Gastrocnemius medialis (tissue), 4 donors: Measurements from ENCODE around the gene MOB3B. TPM values are rescaled to one million over a fixed set of nuclear protein-coding genes. Genes with fewer than 3 reads are reported as not detected.

Source experiments
- ATAC-seq, 2 donors: fragments of 150-250 bp; one replicate each; pipeline ENCODE4 v1.9.1; 2016
- DNase-seq, 2 donors: peaks; one replicate each; pipeline ENCODE4 v3.0.0-alpha.2; 2019
- H3K27ac ChIP-seq, 4 donors: fragments of 200-600 bp; sonication (generic); 1 replicate in 1 of 4; 2 replicates in 3 of 4; pipeline ENCODE4 v1.5.1; 2016 to 2018; ENCODE audit warnings: mild to moderate bottlenecking in 2 of 4, moderate library complexity in 1 of 4
- H3K27me3 ChIP-seq, 3 donors: fragments of 200-600 bp; sonication (generic) in 2 of 3; 1 replicate in 1 of 3; 2 replicates in 2 of 3; pipeline versions ENCODE4 v1.5.1 to v1.6.0; 2016 to 2019; ENCODE audit warnings: mild to moderate bottlenecking in 1 of 3, moderate library complexity in 1 of 3
- H3K36me3 ChIP-seq, 2 donors: fragments of 200-600 bp; sonication (generic) in 1 of 2; one replicate each; pipeline ENCODE4 v1.5.1; 2017 to 2018
- H3K4me1 ChIP-seq, 2 donors: fragments of 200-600 bp; sonication (generic) in 1 of 2; one replicate each; pipeline ENCODE4 v1.5.1; 2016 to 2017; ENCODE audit warnings: mild to moderate bottlenecking in 2 of 2
- H3K4me3 ChIP-seq, 4 donors: fragments of 200-600 bp; sonication (generic) in 3 of 4; 1 replicate in 1 of 4; 2 replicates in 3 of 4; pipeline ENCODE4 v1.5.1; 2016 to 2019; ENCODE audit warnings: mild to moderate bottlenecking in 2 of 4
- H3K9me3 ChIP-seq, 3 donors: fragments of 200-600 bp; sonication (generic) in 2 of 3; 1 replicate in 1 of 3; 2 replicates in 2 of 3; pipeline ENCODE4 v1.5.1; 2016 to 2019
- POLR2A ChIP-seq, 2 donors: fragments of 450-650 bp; IDR thresholded peaks; one replicate each; pipeline ENCODE4 v1.6.1; 2017; ENCODE audit warnings: antibody characterized with exemption in 2 of 2, mild to moderate bottlenecking in 2 of 2, moderate library complexity in 2 of 2
- in situ Hi-C, 4 donors: fragments of 200-750 bp; cut with MboI; loops; one replicate each; pipeline versions ENCODE4 v1.15.0 to v1.8.0; 2017; ENCODE audit warnings: low sequenced_read_pairs in 4 of 4
- intact Hi-C: fragments of 100-400 bp; cut with DNase I; formaldehyde crosslinking; loops from one replicate; pipeline ENCODE4 v1.15.1; 2023; ENCODE audit warnings: low total_unique reads
- total RNA-seq, 4 donors: library from RNA; depleted of rRNA; stranded (reverse); fragments of >200 nt; gene quantifications; one replicate each; pipeline versions ENCODE4 v1.1.0 to v1.2.3, GENCODE V29; 2016
- TF ChIP-seq, protein P1 (sequence below), 5 experiments: fragments of 450-650 bp in 3 of 5; fragments of 200-600 bp in 2 of 5; sonication (generic) in 2 of 5; IDR thresholded peaks in 4 of 5; conservative IDR thresholded peaks in 1 of 5; 1 replicate in 4 of 5; 2 replicates in 1 of 5; pipeline ENCODE4 v1.5.1; 2016 to 2019; ENCODE audit warnings: antibody characterized with exemption in 5 of 5, mild to moderate bottlenecking in 3 of 5, moderate library complexity in 3 of 5

MOB3B gene
- total RNA-seq, 4 donors from 2014 or later, result 3.4 to 16.3 (median 12.7) TPM

DNA sequence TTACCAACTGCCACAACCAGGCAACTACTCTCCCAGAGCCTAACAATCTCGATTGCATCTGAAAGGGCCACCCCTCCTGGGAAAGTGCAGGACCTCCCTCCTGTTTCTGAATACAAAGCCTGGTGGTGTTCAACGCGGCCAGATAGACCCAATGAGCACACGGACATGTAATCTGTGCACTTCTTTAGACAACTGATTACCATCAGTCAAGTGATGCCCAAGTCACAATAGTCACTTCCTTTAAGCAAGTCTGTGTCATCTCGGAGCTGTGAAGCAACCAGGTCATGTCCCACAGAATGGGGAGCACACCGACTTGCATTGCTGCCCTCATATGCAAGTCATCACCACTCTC is 42.9 kb upstream of the MOB3B start:
- peak overlapping the region; percentile 95 to 100 (median 100) for H3K27ac ChIP-seq
- ATAC-seq, result peak; percentile 56 to 60
- H3K27me3 ChIP-seq, result no peaks in the 10 kb centered on the region
- no peaks in the 10 kb centered on the region for H3K9me3 ChIP-seq
- DNase-seq, result peak; percentile 46 to 58
- intact Hi-C loops (loop anchor here (2.0 to 10.0 kb wide), 7 partner anchors 24 to 628 kb away; partner anchors contain the start of genes MOB3B and PLAA), in situ Hi-C loops (loop anchor here in 3 of 4 donors (10.0 to 25.0 kb wide), 5 partner anchors 110 to 635 kb away; partner anchors contain the start of genes PLAA (in 2 of the 3) and IFT74 (in 1 of the 3))
- no peaks in the 10 kb centered on the region for H3K36me3 ChIP-seq
- TF ChIP-seq, protein P1, sequence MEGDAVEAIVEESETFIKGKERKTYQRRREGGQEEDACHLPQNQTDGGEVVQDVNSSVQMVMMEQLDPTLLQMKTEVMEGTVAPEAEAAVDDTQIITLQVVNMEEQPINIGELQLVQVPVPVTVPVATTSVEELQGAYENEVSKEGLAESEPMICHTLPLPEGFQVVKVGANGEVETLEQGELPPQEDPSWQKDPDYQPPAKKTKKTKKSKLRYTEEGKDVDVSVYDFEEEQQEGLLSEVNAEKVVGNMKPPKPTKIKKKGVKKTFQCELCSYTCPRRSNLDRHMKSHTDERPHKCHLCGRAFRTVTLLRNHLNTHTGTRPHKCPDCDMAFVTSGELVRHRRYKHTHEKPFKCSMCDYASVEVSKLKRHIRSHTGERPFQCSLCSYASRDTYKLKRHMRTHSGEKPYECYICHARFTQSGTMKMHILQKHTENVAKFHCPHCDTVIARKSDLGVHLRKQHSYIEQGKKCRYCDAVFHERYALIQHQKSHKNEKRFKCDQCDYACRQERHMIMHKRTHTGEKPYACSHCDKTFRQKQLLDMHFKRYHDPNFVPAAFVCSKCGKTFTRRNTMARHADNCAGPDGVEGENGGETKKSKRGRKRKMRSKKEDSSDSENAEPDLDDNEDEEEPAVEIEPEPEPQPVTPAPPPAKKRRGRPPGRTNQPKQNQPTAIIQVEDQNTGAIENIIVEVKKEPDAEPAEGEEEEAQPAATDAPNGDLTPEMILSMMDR (IDR thresholded peaks at IDR 0.05 in 4 of 5, conservative IDR thresholded peaks at IDR 0.05 in 1 of 5), result no peak
- peak in 1 of 2 donors; percentile 27 for TF ChIP-seq POLR2A (IDR thresholded peaks at IDR 0.05)
- peaks cover 17 to 19% of the 10 kb centered on the region in 2 donors for H3K4me1 ChIP-seq
- H3K4me3 ChIP-seq, result peak overlapping the region; percentile 84 to 99 (median 92)

DNA sequence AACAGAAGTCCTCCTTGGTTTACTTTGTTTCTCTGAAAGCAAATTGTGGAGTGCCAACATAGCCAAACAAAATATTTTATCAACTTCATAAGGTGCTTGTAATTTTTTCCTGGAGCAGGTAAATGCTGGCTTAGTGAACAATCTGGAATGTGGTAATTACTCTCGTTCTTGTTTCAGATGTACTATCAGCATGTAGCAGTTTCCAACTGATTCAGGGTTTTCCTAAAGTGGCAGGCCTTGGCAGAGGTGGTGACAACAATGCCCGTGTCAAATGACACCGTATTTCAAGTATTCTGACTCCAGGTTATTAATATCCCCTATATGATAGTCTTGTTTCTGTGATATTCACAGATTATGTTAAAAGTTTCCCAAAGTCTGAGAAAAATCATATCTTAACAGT is 42.4 kb upstream of the MOB3B start:
- no peak for DNase-seq
- intact Hi-C loops, result loop anchor here (2.0 to 10.0 kb wide), 7 partner anchors 23 to 627 kb away; partner anchors contain the start of genes MOB3B and PLAA
- TF ChIP-seq, protein P1 (IDR thresholded peaks at IDR 0.05 in 4 of 5, conservative IDR thresholded peaks at IDR 0.05 in 1 of 5), result no peak
- no peak for TF ChIP-seq POLR2A (IDR thresholded peaks at IDR 0.05)
- Histone ChIP-seq H3K27me3 (no peaks in the 10 kb centered on the region), H3K27ac (peak overlapping the region; percentile 95 to 100 (median 100)), H3K9me3 (no peaks in the 10 kb centered on the region), H3K36me3 (no peaks in the 10 kb centered on the region), H3K4me1 (peaks cover 17 to 19% of the 10 kb centered on the region in 2 donors), H3K4me3 (peak overlapping the region; percentile 84 to 99 (median 92))
- in situ Hi-C loops, result loop anchor here in 3 of 4 donors (10.0 to 25.0 kb wide), 5 partner anchors 110 to 635 kb away; partner anchors contain the start of genes PLAA (in 2 of the 3) and IFT74 (in 1 of the 3)
- no peak for ATAC-seq

DNA sequence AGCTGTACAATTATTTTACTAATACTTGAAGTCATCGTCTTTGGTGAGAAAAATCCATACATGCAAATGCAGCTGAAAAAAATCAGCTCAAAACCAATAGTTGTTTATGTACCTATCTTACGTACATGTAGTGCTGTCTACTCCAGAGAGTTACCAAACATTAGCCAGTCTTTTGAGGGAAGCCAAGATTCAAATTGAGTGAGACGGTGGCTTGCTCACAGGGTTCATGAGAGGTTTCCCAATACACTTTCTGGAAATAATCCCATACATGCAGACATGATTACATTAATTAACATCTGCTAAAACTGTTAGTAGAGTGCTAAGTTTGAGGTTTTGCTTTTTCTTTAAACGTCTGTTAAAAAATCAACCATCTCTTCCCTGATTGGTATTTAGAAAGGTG is 41.4 kb upstream of the MOB3B start:
- H3K9me3 ChIP-seq, result no peaks in the 10 kb centered on the region
- no peaks in the 10 kb centered on the region for H3K27me3 ChIP-seq
- peaks cover 0 to 9% of the 10 kb centered on the region in 2 donors for H3K36me3 ChIP-seq
- H3K4me1 ChIP-seq, result peaks cover 17 to 19% of the 10 kb centered on the region in 2 donors
- in situ Hi-C loops, result loop anchor here in 3 of 4 donors (10.0 to 25.0 kb wide), 5 partner anchors 109 to 634 kb away; partner anchors contain the start of genes PLAA (in 2 of the 3) and IFT74 (in 1 of the 3)
- no peak for DNase-seq
- H3K4me3 ChIP-seq, result no peak overlapping the region
- intact Hi-C loops, result loop anchor here (5.0 to 10.0 kb wide), 5 partner anchors 44 to 626 kb away; partner anchors contain the start of genes MOB3B and PLAA
- TF ChIP-seq POLR2A (IDR thresholded peaks at IDR 0.05), result no peak
- TF ChIP-seq, protein P1 (IDR thresholded peaks at IDR 0.05 in 4 of 5, conservative IDR thresholded peaks at IDR 0.05 in 1 of 5), result no peak
- ATAC-seq, result no peak
- peak overlapping the region in 2 of 4 donors; percentile 100 for H3K27ac ChIP-seq

DNA sequence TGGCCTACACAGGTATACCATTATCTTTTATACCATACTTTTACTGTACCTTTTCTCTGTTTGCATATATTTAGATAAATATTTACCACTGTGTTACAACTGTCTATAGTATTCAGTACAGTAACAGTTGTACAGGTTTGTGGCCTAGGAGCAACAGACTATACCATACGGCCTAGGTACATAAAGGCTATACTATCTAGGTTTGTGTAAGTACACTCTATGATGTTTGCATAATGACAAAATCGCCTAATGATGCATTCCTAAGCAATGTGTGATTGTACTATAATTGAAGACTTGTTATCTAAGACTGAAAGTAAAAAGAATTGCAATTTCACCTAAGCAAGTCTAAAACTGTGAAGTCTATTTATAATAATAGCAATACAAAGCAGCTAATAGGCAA is 39.8 kb upstream of the MOB3B start:
- Histone ChIP-seq H3K27me3 (no peaks in the 10 kb centered on the region), H3K27ac (no peak overlapping the region), H3K9me3 (no peaks in the 10 kb centered on the region), H3K36me3 (peaks cover 0 to 22% of the 10 kb centered on the region in 2 donors), H3K4me1 (peaks cover 16 to 19% of the 10 kb centered on the region in 2 donors), H3K4me3 (no peak overlapping the region)
- ATAC-seq (no peak), DNase-seq (no peak)
- intact Hi-C loops, result no loop called here
- in situ Hi-C loops, result loop anchor here in 2 of 4 donors (25.0 kb wide), 3 partner anchors 107 to 632 kb away; partner anchors contain the start of gene PLAA (in 1 of the 2)
- TF ChIP-seq, protein P1 (IDR thresholded peaks at IDR 0.05 in 4 of 5, conservative IDR thresholded peaks at IDR 0.05 in 1 of 5), result no peak
- TF ChIP-seq POLR2A (IDR thresholded peaks at IDR 0.05), result no peak
